ENCODE measurements around the gene UBE3B.

DNA sequence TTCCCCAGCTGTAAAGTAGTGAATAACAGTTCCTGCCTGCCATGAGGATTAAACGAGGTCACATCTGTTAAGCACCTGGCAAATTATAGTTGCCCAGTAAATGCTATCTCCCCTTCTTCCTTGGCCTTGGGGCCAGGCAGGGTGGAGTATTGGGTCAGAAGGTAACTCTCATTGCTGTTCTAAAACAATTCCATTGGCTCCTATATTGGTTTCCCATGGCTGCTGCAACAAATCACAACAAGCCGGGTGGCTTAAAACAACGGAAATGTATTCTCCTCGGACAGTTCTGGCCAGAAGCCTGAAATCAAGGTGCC is 63.9 kb downstream of the UBE3B start:
- TF ChIP-seq, protein P1, sequence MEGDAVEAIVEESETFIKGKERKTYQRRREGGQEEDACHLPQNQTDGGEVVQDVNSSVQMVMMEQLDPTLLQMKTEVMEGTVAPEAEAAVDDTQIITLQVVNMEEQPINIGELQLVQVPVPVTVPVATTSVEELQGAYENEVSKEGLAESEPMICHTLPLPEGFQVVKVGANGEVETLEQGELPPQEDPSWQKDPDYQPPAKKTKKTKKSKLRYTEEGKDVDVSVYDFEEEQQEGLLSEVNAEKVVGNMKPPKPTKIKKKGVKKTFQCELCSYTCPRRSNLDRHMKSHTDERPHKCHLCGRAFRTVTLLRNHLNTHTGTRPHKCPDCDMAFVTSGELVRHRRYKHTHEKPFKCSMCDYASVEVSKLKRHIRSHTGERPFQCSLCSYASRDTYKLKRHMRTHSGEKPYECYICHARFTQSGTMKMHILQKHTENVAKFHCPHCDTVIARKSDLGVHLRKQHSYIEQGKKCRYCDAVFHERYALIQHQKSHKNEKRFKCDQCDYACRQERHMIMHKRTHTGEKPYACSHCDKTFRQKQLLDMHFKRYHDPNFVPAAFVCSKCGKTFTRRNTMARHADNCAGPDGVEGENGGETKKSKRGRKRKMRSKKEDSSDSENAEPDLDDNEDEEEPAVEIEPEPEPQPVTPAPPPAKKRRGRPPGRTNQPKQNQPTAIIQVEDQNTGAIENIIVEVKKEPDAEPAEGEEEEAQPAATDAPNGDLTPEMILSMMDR (conservative IDR thresholded peaks at IDR 0.05), result no peak
- no peak for TF ChIP-seq EZH2 (IDR thresholded peaks at IDR 0.05; ENCODE audit: low read depth)

All from PC-9 (cell line).